HEK293 (cell line): ENCODE data around the gene MAN1B1.

ENCODE experiments used
- CTCF ChIA-PET: fragments of 350-600 bp; formaldehyde crosslinking; extraction: SDS; loops from one replicate; lab custom pipeline; 2021; ENCODE audit warnings: antibody characterized with exemption; lab: Yijun Ruan, JAX
- POLR2A ChIA-PET: fragments of 300-600 bp; formaldehyde crosslinking; extraction: SDS; loops from one replicate; lab custom pipeline; 2020; ENCODE audit warnings: antibody characterized with exemption, inconsistent platforms; lab: Yijun Ruan, JAX
- H3K27ac ChIP-seq: fragments of 200-500 bp; sonication (Bioruptor generic); 2 replicates; pipeline ENCODE4 v1.5.1; 2014; ENCODE audit warnings: low read depth, low read length, control low read depth, inconsistent platforms; ENCODE audit errors: extremely low read depth
- H3K36me3 ChIP-seq, 2 experiments: fragments of 200-500 bp in 1 of 2; sonication (Bioruptor generic) in 1 of 2; 1 replicate in 1 of 2; 2 replicates in 1 of 2; pipeline ENCODE4 v1.5.1; 2014 to 2017; ENCODE audit warnings: inconsistent platforms in 2 of 2, low read length in 2 of 2; ENCODE audit not compliant: control insufficient read depth in 2 of 2, insufficient read depth in 1 of 2
- H3K4me1 ChIP-seq: fragments of 200-500 bp; sonication (Bioruptor generic); 2 replicates; pipeline ENCODE4 v1.5.1; 2014; ENCODE audit warnings: mild to moderate bottlenecking, low read length, inconsistent platforms; ENCODE audit not compliant: control insufficient read depth, insufficient read depth
- H3K4me3 ChIP-seq: 2 replicates; pipeline ENCODE4 v1.5.1; 2011; ENCODE audit warnings: low read depth, mild to moderate bottlenecking, control low read depth, low read length, moderate library complexity
- H3K9me3 ChIP-seq: fragments of 200-500 bp; sonication (Bioruptor generic); 2 replicates; pipeline ENCODE4 v1.5.1; 2014; ENCODE audit warnings: low read depth, low read length, inconsistent platforms; ENCODE audit not compliant: control insufficient read depth, insufficient read depth
- ATF2 ChIP-seq: fragments of 450-650 bp; formaldehyde crosslinking; IDR thresholded peaks from 2 replicates; pipeline ENCODE4 v1.5.1; 2016; ENCODE audit warnings: missing biosample characterization, missing genetic modification characterization, low read depth
- GLIS2 ChIP-seq: fragments of 450-650 bp; formaldehyde crosslinking; IDR thresholded peaks from 2 replicates; pipeline ENCODE4 v1.5.1; 2016; ENCODE audit warnings: missing biosample characterization, missing genetic modification characterization
- PRDM1 ChIP-seq: fragments of 450-650 bp; formaldehyde crosslinking; IDR thresholded peaks from 2 replicates; pipeline ENCODE4; 2016; ENCODE audit warnings: missing biosample characterization, missing genetic modification characterization
- PRDM4 ChIP-seq: fragments of 450-650 bp; formaldehyde crosslinking; IDR thresholded peaks from 2 replicates; pipeline ENCODE4 v1.5.1; 2017; ENCODE audit warnings: missing biosample characterization, missing genetic modification characterization
- SP3 ChIP-seq: fragments of 450-650 bp; formaldehyde crosslinking; IDR thresholded peaks from 2 replicates; pipeline ENCODE4 v1.5.1; 2016; ENCODE audit warnings: missing biosample characterization, missing genetic modification characterization
- TSHZ1 ChIP-seq: fragments of 450-650 bp; formaldehyde crosslinking; IDR thresholded peaks from 2 replicates; pipeline ENCODE4 v1.5.1; 2016; ENCODE audit warnings: missing biosample characterization, missing genetic modification characterization, borderline replicate concordance
- WT1 ChIP-seq: fragments of 450-650 bp; formaldehyde crosslinking; IDR thresholded peaks from 2 replicates; pipeline ENCODE4 v1.5.1; 2016; ENCODE audit warnings: missing biosample characterization, missing genetic modification characterization
- ZBTB1 ChIP-seq: fragments of 450-650 bp; formaldehyde crosslinking; IDR thresholded peaks from 2 replicates; pipeline ENCODE4 v1.5.1; 2016; ENCODE audit warnings: missing biosample characterization, missing genetic modification characterization
- ZBTB48 ChIP-seq: fragments of 450-650 bp; formaldehyde crosslinking; IDR thresholded peaks from 2 replicates; pipeline ENCODE4 v1.5.1; 2016; ENCODE audit warnings: missing biosample characterization, missing genetic modification characterization
- ZBTB6 ChIP-seq: fragments of 450-650 bp; formaldehyde crosslinking; IDR thresholded peaks from 2 replicates; pipeline ENCODE4 v1.5.1; 2017; ENCODE audit warnings: missing biosample characterization, missing genetic modification characterization
- ZNF146 ChIP-seq: fragments of 450-650 bp; formaldehyde crosslinking; IDR thresholded peaks from 2 replicates; pipeline ENCODE4 v1.5.1; 2016; ENCODE audit warnings: missing biosample characterization, missing genetic modification characterization
- ZNF157 ChIP-seq: fragments of 450-650 bp; formaldehyde crosslinking; IDR thresholded peaks from 2 replicates; pipeline ENCODE4 v1.5.1; 2016; ENCODE audit warnings: missing biosample characterization, missing genetic modification characterization
- ZNF174 ChIP-seq: fragments of 450-650 bp; formaldehyde crosslinking; IDR thresholded peaks from 2 replicates; pipeline ENCODE4 v1.5.0; 2017; ENCODE audit warnings: missing biosample characterization, mild to moderate bottlenecking, missing genetic modification characterization
- ZNF211 ChIP-seq: fragments of 450-650 bp; formaldehyde crosslinking; IDR thresholded peaks from 2 replicates; pipeline ENCODE4 v1.5.1; 2016; ENCODE audit warnings: low read depth, missing biosample characterization, missing genetic modification characterization
- ZNF214 ChIP-seq: fragments of 450-650 bp; formaldehyde crosslinking; IDR thresholded peaks from 2 replicates; pipeline ENCODE4 v1.5.1; 2017; ENCODE audit warnings: missing biosample characterization, mild to moderate bottlenecking, missing genetic modification characterization, borderline replicate concordance
- ZNF23 ChIP-seq: fragments of 450-650 bp; formaldehyde crosslinking; IDR thresholded peaks from 2 replicates; pipeline ENCODE4 v1.5.1; 2016; ENCODE audit warnings: missing biosample characterization, missing genetic modification characterization, borderline replicate concordance
- ZNF248 ChIP-seq: fragments of 450-650 bp; formaldehyde crosslinking; IDR thresholded peaks from 2 replicates; pipeline ENCODE4 v1.5.1; 2017; ENCODE audit warnings: missing biosample characterization, missing genetic modification characterization
- ZNF292 ChIP-seq: fragments of 450-650 bp; formaldehyde crosslinking; IDR thresholded peaks from 2 replicates; pipeline ENCODE4 v1.5.1; 2016; ENCODE audit warnings: low read depth, missing biosample characterization, missing genetic modification characterization, borderline replicate concordance
- ZNF416 ChIP-seq: fragments of 450-650 bp; formaldehyde crosslinking; IDR thresholded peaks from 2 replicates; pipeline ENCODE4 v1.5.1; 2016; ENCODE audit warnings: missing biosample characterization, missing genetic modification characterization
- ZNF548 ChIP-seq: fragments of 450-650 bp; formaldehyde crosslinking; IDR thresholded peaks from 2 replicates; pipeline ENCODE4 v1.5.1; 2016; ENCODE audit warnings: missing biosample characterization, missing genetic modification characterization
- ZNF621 ChIP-seq: fragments of 450-650 bp; formaldehyde crosslinking; IDR thresholded peaks from 2 replicates; pipeline ENCODE4 v1.5.1; 2017; ENCODE audit warnings: missing biosample characterization, missing genetic modification characterization
- ZNF660 ChIP-seq: fragments of 450-650 bp; IDR thresholded peaks from 2 replicates; pipeline ENCODE4 v1.5.1; 2018; ENCODE audit warnings: missing biosample characterization, mild to moderate bottlenecking, missing genetic modification characterization
- ZNF768 ChIP-seq: fragments of 450-650 bp; formaldehyde crosslinking; IDR thresholded peaks from 2 replicates; pipeline ENCODE4 v1.5.1; 2018; ENCODE audit warnings: missing biosample characterization, mild to moderate bottlenecking, missing genetic modification characterization
- ZSCAN5A ChIP-seq: fragments of 450-650 bp; formaldehyde crosslinking; IDR thresholded peaks from 2 replicates; pipeline ENCODE4 v1.5.1; 2016; ENCODE audit warnings: missing biosample characterization, missing genetic modification characterization

The MAN1B1 gene

GRCh38 chr9:137105814-137106661 lies 19.3 kb downstream of the MAN1B1 start:
- ChIA-PET POLR2A (interaction anchor here (0.9 to 1.2 kb wide), 2 partner anchors 135 to 378 kb away, joined by 3 to 8 read pairs; partner anchors contain the start of gene TUBB4B), CTCF (interaction anchor here (0.6 to 2.1 kb wide), 5 partner anchors 35 to 131 kb away, joined by 4 to 5 read pairs (median 4); partner anchors contain the start of gene RNF224)
- no peak for TF ChIP-seq ZBTB6 (tag by site-specific recombination)
- no peak for TF ChIP-seq SP3 (tag by site-specific recombination)
- TF ChIP-seq ZBTB1 (tag by site-specific recombination), result no peak
- no peak for TF ChIP-seq ZSCAN5A
- no peak for TF ChIP-seq ZNF214
- TF ChIP-seq ZNF621 (tag by site-specific recombination), result no peak
- no peak for TF ChIP-seq ZNF157
- no peak for TF ChIP-seq ATF2 (tag by site-specific recombination)
- peaks cover 0 to 86% of the 10 kb centered on the region in 2 experiments; a peak in 1 of 3 replicates for H3K36me3 ChIP-seq
- no peaks in the 10 kb centered on the region for H3K9me3 ChIP-seq
- no peak overlapping the region for H3K27ac ChIP-seq
- H3K4me1 ChIP-seq, result no peaks in the 10 kb centered on the region
- no peak overlapping the region for H3K4me3 ChIP-seq

- ChIA-PET POLR2A (interaction anchor here (1.2 kb wide), 1 partner anchor 134 kb away, joined by 3 read pairs; the partner anchor contains the start of gene TUBB4B), CTCF (interaction anchor here (0.6 to 2.1 kb wide), 5 partner anchors 12 to 130 kb away, joined by 3 to 5 read pairs (median 4); partner anchors contain the start of gene RNF224)
- no peaks in the 10 kb centered on the region for H3K4me1 ChIP-seq
- no peaks in the 10 kb centered on the region for H3K9me3 ChIP-seq
- peaks cover 0 to 79% of the 10 kb centered on the region in 2 experiments; a peak in 1 of 3 replicates for H3K36me3 ChIP-seq
- H3K4me3 ChIP-seq, result no peak overlapping the region
- H3K27ac ChIP-seq, result no peak overlapping the region
- TF ChIP-seq PRDM4 (tag by site-specific recombination) (no peak), ZNF146 (no peak), ZBTB48 (no peak), ZNF211 (tag by site-specific recombination) (no peak), ZNF548 (tag by site-specific recombination) (no peak), ZNF23 (no peak), GLIS2 (tag by site-specific recombination) (no peak), ZNF174 (tag by site-specific recombination) (no peak), WT1 (no peak), ZNF416 (no peak), ZNF248 (tag by site-specific recombination) (no peak), ZNF292 (tag by site-specific recombination) (no peak), TSHZ1 (tag by site-specific recombination) (no peak), ZNF660 (no peak), ZNF768 (tag by site-specific recombination) (no peak), PRDM1 (no peak)
Observed at GRCh38 chr9:137106662-137107250, 20.0 kb downstream of the MAN1B1 start.
